Calu3 (cell line): ENCODE measurements around the gene ADD3. TPM values are rescaled to one million over a fixed set of nuclear protein-coding genes. Genes with fewer than 3 reads are reported as not detected.

Experiments
- BruUV-seq: library from RNA; stranded (reverse); fragments of 400-500 nt; replicated peaks from 2 replicates; lab custom pipeline; 2021; lab: Mats Ljungman, UMichigan
- CTCF ChIA-PET: fragments of 300-600 bp; sonication (Branson Sonifier 250); formaldehyde crosslinking; loops from one replicate; lab custom pipeline; 2022; ENCODE audit warnings: antibody characterized with exemption; lab: Charles Lee
- DNase-seq: peaks from one replicate; pipeline ENCODE4 v3.0.0; 2022
- H3K27ac Mint-ChIP-seq: one replicate; pipeline ENCODE4 v1.8.0; 2022; ENCODE audit warnings: mixed read lengths; ENCODE audit not compliant: unreplicated experiment
- H3K27me3 Mint-ChIP-seq: one replicate; pipeline ENCODE4 v1.8.0; 2022; ENCODE audit warnings: mixed read lengths; ENCODE audit not compliant: unreplicated experiment
- H3K36me3 Mint-ChIP-seq: one replicate; pipeline ENCODE4 v1.8.0; 2022; ENCODE audit warnings: mild to moderate bottlenecking, moderate library complexity, mixed read lengths; ENCODE audit not compliant: insufficient read depth, unreplicated experiment
- H3K4me1 Mint-ChIP-seq: one replicate; pipeline ENCODE4 v1.8.0; 2022; ENCODE audit warnings: mild to moderate bottlenecking, low read depth, mixed read lengths; ENCODE audit not compliant: unreplicated experiment
- H3K4me3 Mint-ChIP-seq: one replicate; pipeline ENCODE4 v1.8.0; 2022; ENCODE audit warnings: mild to moderate bottlenecking, low read depth, moderate library complexity, mixed read lengths; ENCODE audit not compliant: unreplicated experiment
- H3K9me3 Mint-ChIP-seq: one replicate; pipeline ENCODE4 v1.8.0; 2022; ENCODE audit warnings: low read depth, mixed read lengths; ENCODE audit not compliant: unreplicated experiment
- intact Hi-C: fragments of 100-400 bp; cut with micrococcal nuclease; formaldehyde crosslinking; loops from one replicate; pipeline ENCODE4 v1.10.0; 2022; ENCODE audit not compliant: unreplicated experiment
- total RNA-seq: library from RNA; stranded (reverse); gene quantifications from 2 replicates; pipeline ENCODE4 v1.2.3, GENCODE V29; 2022
- TF ChIP-seq, protein P1 (sequence below): fragments of 200-600 bp; IDR thresholded peaks from one replicate; pipeline ENCODE4 v1.8.0; 2022; ENCODE audit warnings: antibody characterized with exemption; ENCODE audit not compliant: unreplicated experiment

ADD3 gene
- total RNA-seq, 1 experiment from 2014 or later = 64.4 TPM

DNA sequence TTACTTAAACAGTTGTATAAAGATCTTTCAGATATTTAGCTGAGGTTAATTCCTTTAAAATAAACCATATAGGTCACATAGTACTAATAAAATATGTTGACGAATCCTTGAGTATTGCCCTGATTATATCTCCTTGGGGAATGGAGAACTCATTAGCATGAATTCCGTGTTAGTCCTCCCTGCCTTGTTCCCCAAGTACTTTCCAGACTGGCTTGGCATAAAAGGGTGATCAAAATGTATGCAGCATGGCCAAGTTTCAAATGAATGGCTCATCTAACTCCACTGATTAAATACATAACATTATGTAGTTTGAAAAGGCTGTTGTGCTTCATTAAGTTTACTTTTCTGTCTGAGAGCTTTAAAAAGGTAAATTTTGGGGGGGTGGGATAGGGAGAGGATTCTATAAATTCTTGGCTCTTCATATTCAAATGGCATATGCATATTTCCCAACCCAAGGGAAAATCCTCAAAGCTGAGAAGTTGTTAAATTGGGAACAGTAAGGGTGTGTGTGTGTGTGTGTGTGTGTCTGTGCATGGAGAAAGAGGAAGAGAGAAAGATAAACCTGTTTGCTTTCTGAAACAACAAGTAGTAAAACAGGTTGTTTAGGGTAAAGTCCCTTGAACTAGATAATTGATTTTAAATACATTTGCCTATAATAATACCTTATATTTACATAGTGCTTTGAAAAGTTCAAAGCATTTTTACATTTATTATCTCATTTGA, 4.8 kb upstream of the ADD3 start:
- BruUV-seq = no TSS peak
- H3K27ac Mint-ChIP-seq = peak overlapping the region; percentile 60
- H3K27me3 Mint-ChIP-seq = no peaks in the 10 kb centered on the region
- CTCF ChIA-PET = no interaction called here
- no peak overlapping the region for H3K4me3 Mint-ChIP-seq
- no peak for DNase-seq
- no peaks in the 10 kb centered on the region for H3K9me3 Mint-ChIP-seq
- peaks cover 31% of the 10 kb centered on the region for H3K4me1 Mint-ChIP-seq
- intact Hi-C loops = no loop called here
- TF ChIP-seq, protein P1, sequence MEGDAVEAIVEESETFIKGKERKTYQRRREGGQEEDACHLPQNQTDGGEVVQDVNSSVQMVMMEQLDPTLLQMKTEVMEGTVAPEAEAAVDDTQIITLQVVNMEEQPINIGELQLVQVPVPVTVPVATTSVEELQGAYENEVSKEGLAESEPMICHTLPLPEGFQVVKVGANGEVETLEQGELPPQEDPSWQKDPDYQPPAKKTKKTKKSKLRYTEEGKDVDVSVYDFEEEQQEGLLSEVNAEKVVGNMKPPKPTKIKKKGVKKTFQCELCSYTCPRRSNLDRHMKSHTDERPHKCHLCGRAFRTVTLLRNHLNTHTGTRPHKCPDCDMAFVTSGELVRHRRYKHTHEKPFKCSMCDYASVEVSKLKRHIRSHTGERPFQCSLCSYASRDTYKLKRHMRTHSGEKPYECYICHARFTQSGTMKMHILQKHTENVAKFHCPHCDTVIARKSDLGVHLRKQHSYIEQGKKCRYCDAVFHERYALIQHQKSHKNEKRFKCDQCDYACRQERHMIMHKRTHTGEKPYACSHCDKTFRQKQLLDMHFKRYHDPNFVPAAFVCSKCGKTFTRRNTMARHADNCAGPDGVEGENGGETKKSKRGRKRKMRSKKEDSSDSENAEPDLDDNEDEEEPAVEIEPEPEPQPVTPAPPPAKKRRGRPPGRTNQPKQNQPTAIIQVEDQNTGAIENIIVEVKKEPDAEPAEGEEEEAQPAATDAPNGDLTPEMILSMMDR = no peak
- no peaks in the 10 kb centered on the region for H3K36me3 Mint-ChIP-seq

DNA sequence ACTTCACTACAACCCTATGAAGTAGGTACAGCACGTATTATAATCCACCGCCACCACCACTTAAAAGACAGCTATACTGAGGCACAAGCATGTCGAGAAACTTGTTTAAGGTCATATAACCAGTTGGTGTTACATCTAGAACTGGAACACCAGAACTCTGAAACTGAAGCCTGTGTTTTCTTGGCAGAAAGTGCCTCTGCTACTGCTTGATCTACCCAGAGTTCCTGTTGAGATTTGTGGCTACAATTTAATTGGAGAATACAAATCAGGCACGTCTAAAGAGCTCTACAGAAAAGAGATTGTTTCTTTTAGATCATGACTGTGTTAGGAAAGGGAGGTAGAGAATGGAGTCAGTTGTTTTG, 4.3 kb upstream of the ADD3 start:
- intact Hi-C loops = no loop called here

GRCh38 chr10:110005719-110006118, 2.1 kb upstream of the ADD3 start:
- Mint-ChIP-seq H3K4me3 (no peak overlapping the region), H3K4me1 (peaks cover 25% of the 10 kb centered on the region), H3K36me3 (no peaks in the 10 kb centered on the region), H3K27ac (no peak overlapping the region), H3K9me3 (no peaks in the 10 kb centered on the region), H3K27me3 (no peaks in the 10 kb centered on the region)
- CTCF ChIA-PET = interaction anchor here (1.6 kb wide), 1 partner anchor 10 kb away, joined by 4 read pairs; no protein-coding TSS in a partner anchor
- DNase-seq = peak; percentile 19
- intact Hi-C loops = loop anchor here (2.0 to 5.0 kb wide), 3 partner anchors 27 to 83 kb away; partner anchors contain the start of gene XPNPEP1
- TF ChIP-seq, protein P1 = no peak
- BruUV-seq = no TSS peak

More for the DNA sequence above, 4.3 kb upstream of the ADD3 start:
- Mint-ChIP-seq H3K4me1 (peaks cover 26% of the 10 kb centered on the region), H3K4me3 (no peak overlapping the region), H3K27me3 (no peaks in the 10 kb centered on the region), H3K27ac (peak overlapping the region; percentile 60), H3K9me3 (no peaks in the 10 kb centered on the region), H3K36me3 (no peaks in the 10 kb centered on the region)
- no peak for DNase-seq
- CTCF ChIA-PET = no interaction called here
- no TSS peak for BruUV-seq
- TF ChIP-seq, protein P1 = no peak

- TF ChIP-seq, protein P1 = no peak
- no TSS peak for BruUV-seq
- DNase-seq = peak; percentile 27
- peaks cover 25% of the 10 kb centered on the region for H3K4me1 Mint-ChIP-seq
- no peaks in the 10 kb centered on the region for H3K9me3 Mint-ChIP-seq
- H3K27me3 Mint-ChIP-seq = no peaks in the 10 kb centered on the region
- CTCF ChIA-PET = interaction anchor here (0.9 to 1.6 kb wide), 2 partner anchors 9 to 10 kb away, joined by 3 to 4 read pairs; no protein-coding TSS in a partner anchor
- intact Hi-C loops = loop anchor here (2.0 to 5.0 kb wide), 3 partner anchors 28 to 84 kb away; partner anchors contain the start of gene XPNPEP1
- no peaks in the 10 kb centered on the region for H3K36me3 Mint-ChIP-seq
- H3K27ac Mint-ChIP-seq = no peak overlapping the region
- H3K4me3 Mint-ChIP-seq = no peak overlapping the region
These were observed 1.2 kb upstream of the ADD3 start for GRCh38 chr10:110006358-110007160.
